Chondrocyte (in vitro differentiated cells): ENCODE data around the gene C11orf87. TPM values are rescaled to one million over a fixed set of nuclear protein-coding genes. Genes with fewer than 3 reads are reported as not detected.

Experiments used
- DNase-seq: peaks from one replicate; pipeline ENCODE4 v3.0.0; 2021; ENCODE audit warnings: mixed read lengths, low spot score
- H3K27ac Mint-ChIP-seq: one replicate; pipeline ENCODE4 v1.8.0; 2021; ENCODE audit warnings: mild to moderate bottlenecking, moderate library complexity, mixed read lengths; ENCODE audit not compliant: unreplicated experiment
- H3K27me3 Mint-ChIP-seq: 2 replicates; pipeline ENCODE4 v1.8.0; 2021; ENCODE audit warnings: low read depth, mixed read lengths
- H3K36me3 Mint-ChIP-seq: 2 replicates; pipeline ENCODE4 v1.8.0; 2021; ENCODE audit warnings: low read depth, mixed read lengths
- H3K4me1 Mint-ChIP-seq: 2 replicates; pipeline ENCODE4 v1.8.0; 2021; ENCODE audit warnings: low read depth, mild to moderate bottlenecking, mixed read lengths
- H3K4me3 Mint-ChIP-seq: one replicate; pipeline ENCODE4 v1.8.0; 2021; ENCODE audit warnings: mild to moderate bottlenecking, moderate library complexity, mixed read lengths; ENCODE audit not compliant: unreplicated experiment
- H3K9me3 Mint-ChIP-seq: 2 replicates; pipeline ENCODE4 v1.8.0; 2021; ENCODE audit warnings: low read depth, mixed read lengths
- total RNA-seq: library from RNA; stranded (reverse); gene quantifications from 3 replicates; pipeline ENCODE4 v1.2.1, GENCODE V29; 2021
- TF ChIP-seq, protein P1 (sequence below): fragments of 200-600 bp; sonication (generic); IDR thresholded peaks from 2 replicates; pipeline ENCODE4 v1.5.0; 2021; ENCODE audit warnings: antibody characterized with exemption, mild to moderate bottlenecking, moderate library complexity

The C11orf87 gene
- total RNA-seq, 1 donor from 2014 or later = 0.15 TPM

DNA sequence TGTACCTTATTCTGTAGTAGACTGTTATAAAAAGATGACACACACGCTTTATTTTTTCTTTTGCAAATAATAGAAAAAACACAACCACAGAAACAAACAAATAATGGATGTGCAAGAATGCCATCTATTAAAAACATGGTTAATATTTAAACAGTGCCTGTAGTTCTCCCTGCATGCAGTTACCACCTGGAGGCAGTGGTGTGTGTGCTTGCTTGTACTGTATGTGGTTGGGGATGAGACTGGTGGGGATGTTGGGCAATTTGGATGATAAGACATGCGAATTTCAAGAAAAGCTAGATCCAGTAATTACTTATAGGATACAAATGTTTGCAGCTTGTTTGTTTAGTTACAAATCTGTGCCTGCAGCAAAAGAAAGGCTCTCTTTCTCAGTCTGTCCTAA lies 3.6 kb downstream of the C11orf87 start:
- no peak for DNase-seq
- Mint-ChIP-seq H3K36me3 (no peaks in the 10 kb centered on the region), H3K4me1 (peaks cover 18% of the 10 kb centered on the region), H3K27me3 (peaks cover 30% of the 10 kb centered on the region), H3K27ac (no peak overlapping the region), H3K4me3 (no peak overlapping the region), H3K9me3 (no peaks in the 10 kb centered on the region)
- TF ChIP-seq, protein P1, sequence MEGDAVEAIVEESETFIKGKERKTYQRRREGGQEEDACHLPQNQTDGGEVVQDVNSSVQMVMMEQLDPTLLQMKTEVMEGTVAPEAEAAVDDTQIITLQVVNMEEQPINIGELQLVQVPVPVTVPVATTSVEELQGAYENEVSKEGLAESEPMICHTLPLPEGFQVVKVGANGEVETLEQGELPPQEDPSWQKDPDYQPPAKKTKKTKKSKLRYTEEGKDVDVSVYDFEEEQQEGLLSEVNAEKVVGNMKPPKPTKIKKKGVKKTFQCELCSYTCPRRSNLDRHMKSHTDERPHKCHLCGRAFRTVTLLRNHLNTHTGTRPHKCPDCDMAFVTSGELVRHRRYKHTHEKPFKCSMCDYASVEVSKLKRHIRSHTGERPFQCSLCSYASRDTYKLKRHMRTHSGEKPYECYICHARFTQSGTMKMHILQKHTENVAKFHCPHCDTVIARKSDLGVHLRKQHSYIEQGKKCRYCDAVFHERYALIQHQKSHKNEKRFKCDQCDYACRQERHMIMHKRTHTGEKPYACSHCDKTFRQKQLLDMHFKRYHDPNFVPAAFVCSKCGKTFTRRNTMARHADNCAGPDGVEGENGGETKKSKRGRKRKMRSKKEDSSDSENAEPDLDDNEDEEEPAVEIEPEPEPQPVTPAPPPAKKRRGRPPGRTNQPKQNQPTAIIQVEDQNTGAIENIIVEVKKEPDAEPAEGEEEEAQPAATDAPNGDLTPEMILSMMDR = peak; percentile 57

DNA sequence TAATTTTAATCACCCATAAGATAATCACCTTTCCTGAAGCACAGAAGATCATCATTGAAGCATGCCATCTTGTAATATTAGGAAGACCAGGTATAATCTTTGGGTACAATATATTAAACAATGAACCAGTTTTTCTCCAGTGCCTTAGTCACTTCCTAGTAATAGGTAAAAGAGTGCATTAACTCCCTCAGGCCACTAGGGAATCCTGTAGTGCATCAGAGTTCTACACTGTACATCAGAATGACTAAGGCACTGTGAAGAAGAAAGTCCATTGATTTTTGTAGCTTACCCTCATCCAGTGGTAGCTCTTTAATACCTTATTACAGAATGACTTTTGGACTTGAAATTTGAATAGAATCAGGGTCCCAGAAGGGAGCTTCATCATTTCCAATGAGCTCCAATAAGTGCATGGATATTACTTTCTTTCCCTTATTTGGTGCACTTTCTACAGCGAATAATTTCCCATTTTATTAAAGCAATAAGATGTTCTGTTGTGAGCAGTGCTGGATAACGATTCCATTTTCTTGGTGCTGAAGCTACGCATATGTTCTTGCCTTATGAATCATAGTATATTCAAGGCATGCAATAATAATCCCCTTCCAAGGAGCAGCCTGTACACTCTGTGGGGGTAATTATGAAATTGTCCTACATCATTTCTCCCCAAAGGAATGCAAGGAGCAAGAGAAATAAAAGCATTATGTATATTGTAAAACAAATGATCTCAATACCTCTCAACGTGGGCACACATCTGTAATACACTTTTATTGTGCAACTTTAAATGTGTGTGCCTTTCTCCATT lies 4.7 kb downstream of the C11orf87 start:
- peaks cover 18% of the 10 kb centered on the region for H3K4me1 Mint-ChIP-seq
- no peaks in the 10 kb centered on the region for H3K9me3 Mint-ChIP-seq
- TF ChIP-seq, protein P1 = peak; percentile 54
- no peak for DNase-seq
- H3K4me3 Mint-ChIP-seq = no peak overlapping the region
- peaks cover 31% of the 10 kb centered on the region for H3K27me3 Mint-ChIP-seq
- H3K36me3 Mint-ChIP-seq = no peaks in the 10 kb centered on the region
- no peak overlapping the region for H3K27ac Mint-ChIP-seq

DNA sequence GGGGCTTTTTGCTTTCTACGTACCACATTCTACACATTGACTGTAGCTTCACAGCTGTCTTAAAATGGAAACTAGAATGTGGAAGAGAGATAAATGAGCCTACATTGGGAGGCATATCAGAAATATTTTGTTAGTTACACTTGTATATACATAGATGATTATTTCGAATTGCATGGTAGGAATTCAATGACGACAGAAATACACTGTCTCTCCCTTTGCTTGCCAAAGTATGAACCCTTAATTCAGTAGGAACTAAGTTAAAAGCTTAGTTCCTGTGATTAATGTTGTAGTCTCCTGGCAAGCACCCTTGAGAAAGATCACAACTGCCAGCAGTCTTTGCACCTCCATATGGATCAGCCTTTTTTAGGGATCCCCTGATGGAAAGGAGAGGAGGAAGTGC lies 10.1 kb downstream of the C11orf87 start:
- H3K27ac Mint-ChIP-seq = no peak overlapping the region
- DNase-seq = no peak
- H3K27me3 Mint-ChIP-seq = peaks cover 46% of the 10 kb centered on the region
- TF ChIP-seq, protein P1 = no peak
- H3K4me1 Mint-ChIP-seq = no peaks in the 10 kb centered on the region
- H3K36me3 Mint-ChIP-seq = no peaks in the 10 kb centered on the region
- no peak overlapping the region for H3K4me3 Mint-ChIP-seq
- H3K9me3 Mint-ChIP-seq = no peaks in the 10 kb centered on the region

DNA sequence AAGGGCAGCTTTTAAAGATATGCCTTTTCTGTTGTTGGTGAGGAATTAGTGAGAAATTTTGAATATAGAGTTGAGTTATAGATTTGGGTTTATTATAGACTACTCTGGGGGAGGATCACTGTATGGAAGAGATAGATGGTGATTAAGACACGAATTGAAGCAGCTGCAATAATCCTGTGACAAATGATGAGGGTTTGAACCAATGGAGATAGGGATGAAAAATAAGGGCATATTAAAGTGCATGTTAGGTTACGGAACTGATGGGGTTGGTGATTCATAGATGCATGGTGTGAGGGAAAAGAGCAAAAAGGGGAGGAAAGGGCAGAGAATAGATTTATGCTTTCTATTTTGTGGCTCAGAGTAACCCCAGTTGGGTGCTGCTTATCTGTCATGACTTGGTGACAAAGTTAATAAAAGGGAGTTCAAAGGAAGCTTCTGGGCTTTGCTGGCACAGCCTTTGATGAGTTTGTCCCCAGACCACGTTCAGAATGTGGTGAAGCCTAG lies 11.8 kb downstream of the C11orf87 start:
- no peaks in the 10 kb centered on the region for H3K9me3 Mint-ChIP-seq
- DNase-seq = no peak
- H3K4me3 Mint-ChIP-seq = no peak overlapping the region
- H3K4me1 Mint-ChIP-seq = no peaks in the 10 kb centered on the region
- TF ChIP-seq, protein P1 = no peak
- no peak overlapping the region for H3K27ac Mint-ChIP-seq
- H3K36me3 Mint-ChIP-seq = no peaks in the 10 kb centered on the region
- peaks cover 44% of the 10 kb centered on the region for H3K27me3 Mint-ChIP-seq

DNA sequence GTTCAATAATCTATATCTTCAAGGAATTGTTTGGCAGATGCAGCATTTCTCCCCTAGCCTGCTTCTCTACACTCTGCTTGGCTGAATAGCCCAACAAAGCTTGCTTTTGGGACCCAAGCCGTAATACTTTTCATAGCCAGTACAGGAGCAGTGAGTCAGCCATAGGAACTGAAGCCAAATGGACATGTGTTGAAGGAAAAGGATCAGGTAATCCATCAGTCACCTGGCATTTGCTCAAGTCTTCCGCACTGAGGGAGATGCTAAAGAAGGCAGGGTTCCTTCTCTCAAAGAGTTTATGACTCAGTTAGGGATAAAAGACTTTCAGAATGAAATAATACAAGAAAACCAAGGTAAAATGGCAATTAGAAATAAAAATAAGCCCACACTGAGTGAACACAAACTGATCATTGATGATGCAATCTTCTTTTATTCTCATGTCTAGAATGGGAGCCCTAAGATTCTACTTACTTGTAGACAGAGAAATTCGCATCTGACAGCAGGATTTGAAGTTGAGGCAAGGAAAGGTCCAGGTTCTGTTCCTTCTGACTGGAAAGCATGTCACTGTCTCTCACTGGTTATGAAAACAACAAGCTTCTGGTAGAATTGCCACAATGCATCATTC lies 13.2 kb downstream of the C11orf87 start:
- H3K27ac Mint-ChIP-seq = no peak overlapping the region
- peaks cover 38% of the 10 kb centered on the region for H3K27me3 Mint-ChIP-seq
- no peak for DNase-seq
- no peaks in the 10 kb centered on the region for H3K4me1 Mint-ChIP-seq
- H3K4me3 Mint-ChIP-seq = no peak overlapping the region
- H3K9me3 Mint-ChIP-seq = no peaks in the 10 kb centered on the region
- TF ChIP-seq, protein P1 = no peak
- no peaks in the 10 kb centered on the region for H3K36me3 Mint-ChIP-seq
